AG10803 (cell line): ENCODE measurements around the gene NEGR1.
A peak's percentile ranks its signal among the peaks of the same experiment; 100 is the strongest.

ENCODE experiments used
- DNase-seq: peaks from one replicate; pipeline ENCODE4 v3.0.0; 2010; ENCODE audit warnings: low read depth
- H3K4me3 ChIP-seq: 2 replicates; pipeline ENCODE4 v1.5.1; 2011; ENCODE audit warnings: mild to moderate bottlenecking, low read length, control low read depth
- CTCF ChIP-seq: conservative IDR thresholded peaks from 2 replicates; pipeline ENCODE4 v1.5.1; 2011; ENCODE audit warnings: mild to moderate bottlenecking, low read length, control low read depth, inconsistent platforms

Gene NEGR1

GRCh38 chr1:71711456-71711855 is 570.9 kb downstream of the NEGR1 start:
- no peak overlapping the region for H3K4me3 ChIP-seq
- DNase-seq = no peak
- no peak for TF ChIP-seq CTCF

DNA sequence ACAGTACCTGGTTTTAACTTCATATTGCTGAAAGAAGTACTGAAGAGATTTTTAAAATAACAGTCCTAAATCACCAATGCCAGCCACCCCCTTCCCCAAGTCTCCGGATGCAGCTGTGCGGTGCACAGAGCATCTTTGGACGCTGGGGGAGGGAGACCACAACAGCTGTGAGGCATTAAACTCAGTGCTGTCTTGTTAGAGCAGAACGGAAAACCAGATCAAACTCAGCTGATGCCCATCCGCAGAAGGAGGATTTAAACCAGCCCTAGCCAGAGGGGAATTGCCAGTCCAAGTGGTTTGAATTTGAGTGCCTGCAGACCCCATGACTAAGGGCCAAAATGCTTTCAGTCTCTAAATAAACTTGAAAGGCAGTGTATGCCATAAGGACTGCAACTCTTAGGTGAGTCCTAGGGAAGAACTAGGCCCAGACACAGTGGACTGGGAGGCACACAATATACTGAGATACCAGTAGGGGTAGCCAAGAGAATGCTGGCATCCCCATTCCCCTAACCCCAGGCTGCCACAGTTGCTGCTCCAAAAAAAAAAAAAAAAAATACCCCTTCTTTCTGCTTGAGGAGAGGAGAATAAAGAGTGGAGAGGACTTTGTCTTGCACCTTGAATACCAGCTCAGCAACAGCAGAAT is 576.2 kb downstream of the NEGR1 start:
- H3K4me3 ChIP-seq = no peak overlapping the region
- peak; percentile 48 for DNase-seq
- no peak; the same call in 1 of the 2 replicates for TF ChIP-seq CTCF

GRCh38 chr1:71698186-71698585 is 584.2 kb downstream of the NEGR1 start:
- H3K4me3 ChIP-seq = no peak overlapping the region
- no peak for TF ChIP-seq CTCF
- no peak for DNase-seq

GRCh38 chr1:71695821-71696220 is 586.5 kb downstream of the NEGR1 start:
- peak; percentile 36 for DNase-seq
- H3K4me3 ChIP-seq = no peak overlapping the region
- no peak for TF ChIP-seq CTCF

DNA sequence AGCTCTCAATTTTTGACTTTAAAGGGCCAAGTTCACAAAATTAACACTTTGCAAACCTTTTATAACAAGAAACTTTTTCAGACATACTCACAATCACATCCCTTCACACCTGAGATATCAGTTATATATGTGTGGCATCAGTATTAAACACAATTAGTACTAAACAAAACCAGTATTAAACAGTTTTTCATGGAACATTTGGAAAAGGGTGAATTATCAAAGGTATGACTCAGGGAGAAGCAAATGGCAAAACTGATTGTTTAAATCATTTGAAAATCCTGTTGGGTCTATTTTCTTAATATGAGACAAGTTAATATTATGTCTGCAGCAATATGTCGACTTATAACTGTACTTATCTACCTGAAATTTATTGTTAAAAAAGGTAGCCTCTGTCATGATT is 587.3 kb downstream of the NEGR1 start:
- no peak for TF ChIP-seq CTCF
- H3K4me3 ChIP-seq = no peak overlapping the region
- no peak for DNase-seq

DNA sequence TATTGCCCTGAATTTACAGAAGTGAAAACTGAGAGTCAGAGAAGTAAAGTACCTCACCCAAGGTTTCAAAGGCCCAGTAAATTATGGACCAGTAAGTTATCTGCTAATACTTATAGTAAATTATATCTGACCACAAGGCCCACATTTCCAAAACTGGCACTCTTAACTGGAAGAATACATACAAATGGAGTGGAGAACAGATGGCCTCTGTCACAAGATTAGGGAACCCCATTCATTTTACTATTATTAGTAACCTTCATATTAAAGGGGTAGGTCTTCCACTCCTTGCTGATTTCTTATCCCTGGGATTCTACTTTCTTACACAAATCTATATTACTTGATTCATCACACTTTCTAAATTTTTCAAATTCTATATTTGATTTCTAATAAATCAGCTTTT is 588.8 kb downstream of the NEGR1 start:
- TF ChIP-seq CTCF = no peak
- H3K4me3 ChIP-seq = no peak overlapping the region
- no peak for DNase-seq

- DNase-seq = no peak
These were observed 592.7 kb downstream of the NEGR1 start for GRCh38 chr1:71689635-71690034.

More at GRCh38 chr1:71689635-71690034, 592.7 kb downstream of the NEGR1 start:
- no peak overlapping the region for H3K4me3 ChIP-seq
- TF ChIP-seq CTCF = no peak
